Peyer's patch (tissue), 4 donors: ENCODE measurements around the gene MRGPRD.

Experiments used
- POLR2A ChIP-seq, 2 donors: fragments of 450-650 bp; IDR thresholded peaks; one replicate each; pipeline ENCODE4 v1.5.1; 2017; ENCODE audit warnings: antibody characterized with exemption in 2 of 2, mild to moderate bottlenecking in 2 of 2, moderate library complexity in 2 of 2
- TF ChIP-seq, protein P1 (sequence below), 6 experiments: fragments of 450-650 bp in 4 of 6; fragments of 200-600 bp in 2 of 6; sonication (generic) in 1 of 6; IDR thresholded peaks; one replicate each; pipeline ENCODE4 v1.5.1; 2017 to 2019; ENCODE audit warnings: antibody characterized with exemption in 6 of 6, mild to moderate bottlenecking in 3 of 6, moderate library complexity in 1 of 6

DNA sequence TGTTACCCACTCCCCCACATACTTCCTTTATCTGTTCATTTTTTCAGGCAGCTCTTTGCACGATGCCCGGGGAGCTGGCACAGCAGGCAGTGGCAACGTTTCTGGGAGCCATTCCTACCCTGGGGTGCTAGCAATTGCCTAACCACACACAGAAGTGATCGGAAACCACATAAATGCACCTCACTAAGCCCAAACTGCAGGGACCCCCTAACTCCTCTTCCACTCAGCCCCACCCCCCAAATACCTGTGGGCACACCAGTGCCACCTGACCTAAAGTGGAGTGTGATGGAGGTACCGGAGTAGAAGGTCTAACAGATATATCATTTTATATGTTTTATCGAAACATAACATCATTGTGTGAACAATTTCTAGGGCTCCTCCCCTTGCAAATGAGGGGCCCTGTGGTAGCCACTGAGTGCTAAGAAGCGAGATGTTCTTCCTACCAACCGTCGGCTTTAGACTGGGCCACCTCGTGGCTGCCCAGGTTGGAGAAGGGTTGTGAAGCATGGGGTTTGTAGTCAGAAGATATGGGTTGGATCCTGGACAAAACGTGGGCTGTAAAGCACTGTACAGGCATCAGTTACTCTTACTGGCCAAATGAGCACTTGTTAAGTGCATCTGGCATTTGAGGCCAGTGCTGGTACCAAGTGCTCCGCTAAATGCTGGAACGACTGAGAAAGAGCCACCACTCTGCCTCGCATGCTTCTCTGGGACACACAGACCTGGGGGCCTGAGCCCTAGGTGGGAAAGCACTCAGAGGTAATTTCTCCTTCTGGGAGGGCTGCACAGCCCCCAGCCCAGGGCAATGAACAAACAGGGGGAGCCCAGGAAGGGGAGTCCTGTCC, 2.8 kb downstream of the MRGPRD start:
- TF ChIP-seq, protein P1, sequence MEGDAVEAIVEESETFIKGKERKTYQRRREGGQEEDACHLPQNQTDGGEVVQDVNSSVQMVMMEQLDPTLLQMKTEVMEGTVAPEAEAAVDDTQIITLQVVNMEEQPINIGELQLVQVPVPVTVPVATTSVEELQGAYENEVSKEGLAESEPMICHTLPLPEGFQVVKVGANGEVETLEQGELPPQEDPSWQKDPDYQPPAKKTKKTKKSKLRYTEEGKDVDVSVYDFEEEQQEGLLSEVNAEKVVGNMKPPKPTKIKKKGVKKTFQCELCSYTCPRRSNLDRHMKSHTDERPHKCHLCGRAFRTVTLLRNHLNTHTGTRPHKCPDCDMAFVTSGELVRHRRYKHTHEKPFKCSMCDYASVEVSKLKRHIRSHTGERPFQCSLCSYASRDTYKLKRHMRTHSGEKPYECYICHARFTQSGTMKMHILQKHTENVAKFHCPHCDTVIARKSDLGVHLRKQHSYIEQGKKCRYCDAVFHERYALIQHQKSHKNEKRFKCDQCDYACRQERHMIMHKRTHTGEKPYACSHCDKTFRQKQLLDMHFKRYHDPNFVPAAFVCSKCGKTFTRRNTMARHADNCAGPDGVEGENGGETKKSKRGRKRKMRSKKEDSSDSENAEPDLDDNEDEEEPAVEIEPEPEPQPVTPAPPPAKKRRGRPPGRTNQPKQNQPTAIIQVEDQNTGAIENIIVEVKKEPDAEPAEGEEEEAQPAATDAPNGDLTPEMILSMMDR (IDR thresholded peaks at IDR 0.05): no peak
- no peak for TF ChIP-seq POLR2A (IDR thresholded peaks at IDR 0.05)
